SK-N-SH treated with all-trans-retinoic acid at 6 μM for 48 hours (cell line): ENCODE measurements around the gene STAMBP.

Experiments used
- ATAC-seq: fragments of 200-7000 bp; cut with Tn5 transposase; 3 replicates; pipeline ENCODE4 v1.9.1; 2020; ENCODE audit warnings: mild to moderate bottlenecking, moderate library complexity
- ARNTL ChIP-seq: fragments of 450-650 bp; formaldehyde crosslinking; IDR thresholded peaks from 2 replicates; pipeline ENCODE4 v1.5.0; 2020; ENCODE audit warnings: low read depth, mild to moderate bottlenecking, moderate library complexity, borderline replicate concordance
- BACH2 ChIP-seq: fragments of 250-450 bp; sonication (Bioruptor Pico); IDR thresholded peaks from 2 replicates; pipeline ENCODE4 v1.9.0; 2021; ENCODE audit warnings: mild to moderate bottlenecking, borderline replicate concordance
- CREB5 ChIP-seq: fragments of 250-450 bp; sonication (Bioruptor Pico); IDR thresholded peaks from 2 replicates; pipeline ENCODE4 v1.5.1; 2020; ENCODE audit warnings: low read depth, mild to moderate bottlenecking, moderate library complexity
- CSDC2 ChIP-seq: fragments of 250-450 bp; sonication (Bioruptor Pico); IDR thresholded peaks from 2 replicates; pipeline ENCODE4 v1.5.0; 2020; ENCODE audit warnings: mild to moderate bottlenecking, moderate library complexity
- CSRNP3 ChIP-seq: fragments of 250-450 bp; sonication (Bioruptor Pico); IDR thresholded peaks from 2 replicates; pipeline ENCODE4 v1.5.1; 2021; ENCODE audit warnings: mild to moderate bottlenecking, moderate library complexity
- GLIS3 ChIP-seq: fragments of 250-450 bp; sonication (Bioruptor Pico); IDR thresholded peaks from 2 replicates; pipeline ENCODE4 v1.5.0; 2020; ENCODE audit warnings: mild to moderate bottlenecking, moderate library complexity
- ISL1 ChIP-seq: fragments of 250-450 bp; sonication (Bioruptor Pico); IDR thresholded peaks from 2 replicates; pipeline ENCODE4 v2.1.2; 2022; ENCODE audit warnings: mild to moderate bottlenecking, moderate library complexity
- OSR1 ChIP-seq: fragments of 250-450 bp; sonication (Bioruptor Pico); IDR thresholded peaks from 2 replicates; pipeline ENCODE4 v1.8.0; 2022; ENCODE audit warnings: moderate library complexity, mild to moderate bottlenecking, inconsistent platforms
- PATZ1 ChIP-seq: fragments of 250-450 bp; sonication (Bioruptor Pico); IDR thresholded peaks from 2 replicates; pipeline ENCODE4 v1.8.0; 2020; ENCODE audit warnings: mild to moderate bottlenecking, moderate library complexity, borderline replicate concordance
- POU6F1 ChIP-seq: fragments of 250-450 bp; sonication (Bioruptor Pico); IDR thresholded peaks from 2 replicates; pipeline ENCODE4 v1.8.0; 2021; ENCODE audit warnings: low read depth, mild to moderate bottlenecking, moderate library complexity, borderline replicate concordance
- PPARA ChIP-seq: fragments of 250-450 bp; sonication (Bioruptor Pico); IDR thresholded peaks from 2 replicates; pipeline ENCODE4 v1.5.0; 2020; ENCODE audit warnings: mild to moderate bottlenecking, borderline replicate concordance
- SNAI2 ChIP-seq: fragments of 250-450 bp; sonication (Bioruptor Pico); IDR thresholded peaks from 2 replicates; pipeline ENCODE4 v1.5.0; 2020; ENCODE audit warnings: mild to moderate bottlenecking, moderate library complexity
- TCF4 ChIP-seq: fragments of 250-450 bp; sonication (Bioruptor Pico); IDR thresholded peaks from 2 replicates; pipeline ENCODE4 v1.8.0; 2021; ENCODE audit warnings: mild to moderate bottlenecking, moderate library complexity, borderline replicate concordance
- TSHZ2 ChIP-seq: fragments of 250-450 bp; sonication (Bioruptor Pico); IDR thresholded peaks from 2 replicates; pipeline ENCODE4 v1.5.0; 2020; ENCODE audit warnings: mild to moderate bottlenecking, moderate library complexity
- ZC3H10 ChIP-seq: fragments of 250-450 bp; sonication (Bioruptor Pico); IDR thresholded peaks from 2 replicates; pipeline ENCODE4 v1.5.1; 2021; ENCODE audit warnings: mild to moderate bottlenecking, moderate library complexity
- ZFP30 ChIP-seq: fragments of 450-650 bp; formaldehyde crosslinking; IDR thresholded peaks from 2 replicates; pipeline ENCODE4 v1.5.0; 2022; ENCODE audit warnings: mild to moderate bottlenecking, moderate library complexity
- ZNF565 ChIP-seq: fragments of 450-650 bp; formaldehyde crosslinking; conservative IDR thresholded peaks from 2 replicates; pipeline ENCODE4 v1.5.0; 2020; ENCODE audit warnings: low read depth, mild to moderate bottlenecking, moderate library complexity
- ZNF70 ChIP-seq: fragments of 450-650 bp; formaldehyde crosslinking; IDR thresholded peaks from 2 replicates; pipeline ENCODE4 v1.5.0; 2020; ENCODE audit warnings: mild to moderate bottlenecking, moderate library complexity
- ZNF8 ChIP-seq: fragments of 450-650 bp; formaldehyde crosslinking; IDR thresholded peaks from 2 replicates; pipeline ENCODE4 v1.5.0; 2020; ENCODE audit warnings: mild to moderate bottlenecking, moderate library complexity

Gene STAMBP

GRCh38 chr2:73822991-73823390 lies 5.8 kb upstream of the STAMBP start:
- TF ChIP-seq ZC3H10 (CRISPR knock-in tag) = no peak
- no peak for ATAC-seq

- ATAC-seq = no peak
- TF ChIP-seq PATZ1 (CRISPR knock-in tag) (no peak), TSHZ2 (no peak), CSRNP3 (CRISPR knock-in tag) (no peak), ZNF565 (CRISPR knock-in tag) (no peak)
Measured at GRCh38 chr2:73823416-73823815, 5.3 kb upstream of the STAMBP start.

GRCh38 chr2:73823916-73824523 lies 4.7 kb upstream of the STAMBP start:
- peak; percentile 59 for ATAC-seq
- no peak for TF ChIP-seq TCF4 (CRISPR knock-in tag)
- TF ChIP-seq ZFP30 (CRISPR knock-in tag) = no peak
- no peak for TF ChIP-seq POU6F1
- TF ChIP-seq GLIS3 (CRISPR knock-in tag) = no peak
- no peak for TF ChIP-seq ZNF8 (CRISPR knock-in tag)
- TF ChIP-seq OSR1 (CRISPR knock-in tag) = no peak
- TF ChIP-seq BACH2 = no peak
- TF ChIP-seq CSDC2 = no peak
- TF ChIP-seq ZNF565 (CRISPR knock-in tag) = no peak
- TF ChIP-seq ZC3H10 (CRISPR knock-in tag) = no peak
- TF ChIP-seq SNAI2 (CRISPR knock-in tag) = no peak
- TF ChIP-seq CSRNP3 (CRISPR knock-in tag) = no peak
- no peak for TF ChIP-seq ZNF70 (CRISPR knock-in tag)
- TF ChIP-seq PATZ1 (CRISPR knock-in tag) = no peak
- TF ChIP-seq PPARA (CRISPR knock-in tag) = no peak
- TF ChIP-seq ISL1 (CRISPR knock-in tag) = no peak
- no peak for TF ChIP-seq ARNTL (CRISPR knock-in tag)
- TF ChIP-seq CREB5 = no peak
